Activated naive CD8-positive, alpha-beta T cell treated with anti-CD3 and anti-CD28 coated beads, Interleukin-2, amount 50 U/mL, for 24 hours (primary cell): Measurements from ENCODE around the gene DUSP16.
"Not testable (repeated sequence)": the region's sequence is repeated elsewhere in the genome, so short reads cannot be mapped to it uniquely, and the experiment has no call there.

Experiments used
- ATAC-seq: fragments of 150-1000 bp; cut with Tn5 transposase; one replicate; pipeline ENCODE4 v1.10.0; 2021
- DNase-seq: peaks from one replicate; pipeline ENCODE4 v3.0.0; 2021
- H3K27ac Mint-ChIP-seq: one replicate; pipeline ENCODE4 v1.8.0; 2021; ENCODE audit warnings: mild to moderate bottlenecking, mixed read lengths
- H3K27me3 Mint-ChIP-seq: one replicate; pipeline ENCODE4 v1.8.0; 2021; ENCODE audit warnings: mixed read lengths
- H3K36me3 Mint-ChIP-seq: one replicate; pipeline ENCODE4 v1.8.0; 2021; ENCODE audit warnings: low read depth, mixed read lengths
- H3K4me1 Mint-ChIP-seq: one replicate; pipeline ENCODE4 v1.8.0; 2021; ENCODE audit warnings: mixed read lengths
- H3K4me3 Mint-ChIP-seq: one replicate; pipeline ENCODE4 v1.8.0; 2021; ENCODE audit warnings: mild to moderate bottlenecking, moderate library complexity, mixed read lengths
- H3K9me3 Mint-ChIP-seq: one replicate; pipeline ENCODE4 v1.8.0; 2021; ENCODE audit warnings: mixed read lengths

DUSP16 gene

DNA sequence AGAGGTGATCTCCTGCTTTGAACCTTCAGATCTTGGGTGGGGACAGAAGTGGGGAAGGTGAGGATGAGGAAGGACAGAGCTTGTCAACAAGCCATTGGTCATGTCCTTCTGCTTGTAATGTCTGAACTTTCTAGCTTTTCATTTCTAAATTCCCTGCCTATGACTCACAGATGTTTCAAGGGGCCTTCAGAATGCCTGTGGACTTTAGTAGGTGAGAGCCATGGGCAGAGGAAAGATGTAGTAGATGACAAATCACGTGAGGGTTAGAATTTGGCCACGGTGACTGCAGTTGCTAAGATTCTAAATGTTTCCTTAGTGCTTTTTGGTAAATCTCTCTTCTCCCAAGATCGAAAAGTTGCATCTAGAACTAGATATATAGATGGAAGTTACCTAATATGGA is 30.3 kb upstream of the DUSP16 start:
- ATAC-seq, result no peak
- Mint-ChIP-seq H3K27me3 (peaks cover 6% of the 10 kb centered on the region), H3K36me3 (no peaks in the 10 kb centered on the region), H3K27ac (no peak overlapping the region), H3K9me3 (no peaks in the 10 kb centered on the region), H3K4me1 (peaks cover 6% of the 10 kb centered on the region), H3K4me3 (no peak overlapping the region)
- DNase-seq, result no peak

DNA sequence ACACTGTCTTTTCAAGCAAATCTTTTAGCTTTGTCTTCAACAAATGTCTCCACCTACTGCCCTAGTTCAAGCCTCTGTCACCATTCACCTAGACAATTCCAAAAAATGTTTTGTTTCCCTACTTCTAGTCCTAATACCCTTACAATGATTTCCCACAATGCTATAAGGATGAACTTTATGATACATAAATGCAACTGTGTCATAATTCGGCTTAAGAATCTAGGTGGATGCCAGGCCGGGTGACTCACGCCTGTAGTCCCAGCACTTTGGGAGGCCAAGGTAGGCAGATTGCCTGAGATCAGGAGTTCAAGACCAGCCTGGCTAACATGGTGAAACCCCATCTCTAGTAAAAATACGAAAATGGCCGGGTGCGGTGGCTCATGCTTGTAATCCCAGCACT is 28.3 kb upstream of the DUSP16 start:
- DNase-seq, result no peak
- no peak overlapping the region for H3K4me3 Mint-ChIP-seq
- peaks cover 8% of the 10 kb centered on the region for H3K4me1 Mint-ChIP-seq
- ATAC-seq, result no peak
- H3K27ac Mint-ChIP-seq, result no peak overlapping the region
- H3K36me3 Mint-ChIP-seq, result no peaks in the 10 kb centered on the region
- H3K27me3 Mint-ChIP-seq, result peaks cover 6% of the 10 kb centered on the region
- no peaks in the 10 kb centered on the region for H3K9me3 Mint-ChIP-seq

DNA sequence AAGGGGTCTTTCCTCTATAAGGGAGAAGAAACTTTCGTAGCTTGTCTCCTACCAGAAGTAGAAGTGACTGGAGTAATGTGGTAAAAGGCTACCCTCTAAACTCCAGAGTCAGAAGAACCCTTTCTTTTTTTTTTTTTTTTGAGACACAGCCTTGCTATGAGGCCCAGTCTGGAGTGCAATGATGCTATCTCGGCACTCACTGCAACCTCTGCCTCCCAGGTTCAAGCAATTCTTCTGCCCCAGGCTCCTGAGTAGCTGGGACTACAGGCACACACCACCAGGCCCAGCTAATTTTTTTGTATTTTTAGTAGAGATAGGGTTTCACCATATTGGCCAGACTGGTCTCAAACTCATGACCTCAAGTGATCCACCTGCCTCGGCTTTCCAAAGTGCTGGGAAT is 25.8 kb upstream of the DUSP16 start:
- H3K27ac Mint-ChIP-seq, H3K4me3 Mint-ChIP-seq, ATAC-seq, H3K36me3 Mint-ChIP-seq, H3K9me3 Mint-ChIP-seq, H3K27me3 Mint-ChIP-seq, DNase-seq: not testable (repeated sequence)
- H3K4me1 Mint-ChIP-seq, result peaks cover 28% of the 10 kb centered on the region

DNA sequence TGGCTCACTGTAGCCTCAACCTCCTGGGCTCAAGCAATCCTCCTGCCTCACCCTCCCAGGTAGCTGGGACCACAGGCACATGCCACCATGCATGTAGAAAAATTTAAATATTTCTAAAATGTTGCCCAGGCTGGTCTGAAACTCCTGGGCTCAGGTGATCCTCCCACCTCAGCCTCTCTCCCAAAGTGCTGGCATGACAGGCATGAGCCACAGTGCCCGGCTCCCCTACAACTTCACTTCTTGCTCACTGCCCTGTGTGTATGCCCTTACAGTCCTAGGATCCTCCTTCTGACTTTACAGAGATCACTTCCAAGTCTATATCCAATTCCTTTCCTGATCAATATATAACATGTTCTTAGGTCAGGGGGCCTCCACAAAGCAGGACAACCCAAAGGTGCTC is 25.2 kb upstream of the DUSP16 start:
- Mint-ChIP-seq H3K4me1 (peaks cover 32% of the 10 kb centered on the region), H3K4me3 (no peak overlapping the region), H3K36me3 (no peaks in the 10 kb centered on the region), H3K27me3 (peaks cover 6% of the 10 kb centered on the region), H3K9me3 (no peaks in the 10 kb centered on the region), H3K27ac (no peak overlapping the region)
- no peak for DNase-seq
- ATAC-seq, result no peak

DNA sequence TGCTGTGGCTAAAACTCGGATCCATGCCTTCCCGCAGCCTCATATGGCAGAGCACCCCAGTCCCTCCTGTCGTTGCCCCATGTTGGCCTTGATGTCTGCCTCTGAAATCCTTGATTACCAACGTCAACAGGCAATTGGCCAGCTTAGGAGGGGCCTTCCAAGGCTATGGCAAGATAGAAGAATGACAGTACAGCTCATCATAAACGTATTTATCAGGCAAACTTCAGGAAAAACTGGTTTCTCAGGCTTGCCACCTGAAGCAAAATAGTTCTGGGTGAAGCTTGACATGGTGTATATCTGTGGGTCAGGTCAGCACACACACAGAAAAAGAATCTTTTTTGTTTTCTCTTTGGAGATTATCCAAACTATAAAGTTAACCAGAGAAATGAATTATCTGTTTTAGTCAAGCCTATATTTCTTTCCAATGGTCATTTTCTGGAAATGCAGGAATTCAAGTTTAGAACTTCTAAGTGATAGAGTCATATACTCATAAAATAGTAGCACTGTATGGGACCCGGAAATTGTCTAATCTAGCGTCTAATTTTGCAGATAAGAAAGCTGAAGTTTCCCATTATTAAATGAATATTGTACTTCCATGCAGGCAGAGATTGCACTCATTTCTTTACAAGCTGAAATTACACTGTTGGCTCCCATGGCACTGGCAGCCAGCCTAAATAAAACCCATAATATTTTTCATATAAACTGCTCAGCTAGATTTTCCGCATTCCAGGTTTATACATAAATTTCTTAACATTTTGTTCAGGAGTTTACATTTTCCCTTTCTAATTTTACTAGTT is 24.4 kb upstream of the DUSP16 start:
- Mint-ChIP-seq H3K27me3 (peaks cover 5% of the 10 kb centered on the region), H3K36me3 (no peaks in the 10 kb centered on the region), H3K9me3 (no peaks in the 10 kb centered on the region), H3K27ac (no peak overlapping the region), H3K4me1 (peaks cover 37% of the 10 kb centered on the region), H3K4me3 (no peak overlapping the region)
- no peak for ATAC-seq
- no peak for DNase-seq

DNA sequence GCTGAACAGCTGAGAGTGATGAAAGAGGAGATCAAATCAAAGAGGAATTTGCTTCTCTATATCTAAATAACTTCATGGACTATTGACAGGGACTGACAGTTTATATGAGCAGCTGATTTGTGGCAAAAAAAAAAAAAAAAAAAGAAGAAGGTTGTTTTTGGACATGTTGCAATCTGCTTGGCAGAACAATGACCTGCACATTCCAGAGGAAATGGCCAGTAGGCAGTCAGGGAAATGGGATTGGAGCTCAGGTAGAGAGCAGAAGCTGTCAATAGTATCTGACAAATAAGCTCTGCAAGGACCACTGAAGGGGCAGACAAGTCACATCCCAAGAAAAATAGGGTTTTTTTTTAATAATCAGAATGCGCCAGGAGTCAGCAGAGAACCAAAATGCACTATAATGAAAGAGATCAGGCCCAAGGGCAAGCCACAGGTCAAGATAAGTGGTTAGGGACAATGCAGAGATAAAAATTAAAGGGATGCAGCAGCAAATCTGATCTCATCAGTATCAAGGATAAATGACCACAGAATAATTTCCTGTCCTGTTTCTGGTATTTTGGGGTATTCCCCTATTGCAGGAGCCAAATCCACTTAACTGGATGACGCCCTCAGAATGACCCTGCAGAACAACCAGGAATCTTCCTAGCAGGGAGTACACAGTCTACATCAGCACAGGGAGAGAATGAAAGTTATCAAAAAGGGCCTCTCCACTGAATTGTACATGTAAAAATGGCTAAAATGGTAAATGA is 22.6 kb upstream of the DUSP16 start:
- ATAC-seq, result no peak
- no peak for DNase-seq
- no peak overlapping the region for H3K27ac Mint-ChIP-seq

DNA sequence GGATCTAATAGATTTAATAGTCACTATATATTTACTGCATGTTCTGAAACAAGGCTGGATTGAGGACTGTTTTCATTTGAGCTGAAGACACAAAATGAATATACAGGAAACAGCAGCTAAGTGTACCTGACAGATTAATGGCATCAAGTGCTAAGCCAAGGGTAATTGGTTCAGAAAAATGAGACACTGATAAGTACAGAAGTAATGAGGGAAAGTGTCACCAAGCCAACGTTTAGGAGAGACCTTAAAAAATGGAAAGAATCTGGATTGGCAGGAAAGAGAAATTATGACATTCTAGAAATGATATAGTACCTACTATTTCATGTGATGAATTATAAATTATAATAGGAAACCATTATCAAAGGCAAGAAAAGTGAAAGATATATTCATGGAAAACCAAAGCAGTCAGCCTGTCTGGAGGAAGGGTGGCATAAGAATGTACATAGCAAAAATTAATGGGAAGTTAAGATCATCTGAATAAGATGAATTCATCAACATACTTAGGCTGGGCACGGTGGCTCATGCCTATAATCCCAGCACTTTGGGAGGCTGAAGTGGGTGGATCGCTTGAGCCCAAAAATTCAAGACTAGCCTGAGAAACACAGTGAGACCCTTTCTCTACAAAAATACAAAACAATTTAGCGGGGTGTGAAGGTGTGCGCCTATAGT is 21.0 kb upstream of the DUSP16 start:
- DNase-seq, result no peak
- Mint-ChIP-seq H3K27ac (peak overlapping the region; percentile 77), H3K4me3 (no peak overlapping the region), H3K9me3 (no peaks in the 10 kb centered on the region), H3K36me3 (no peaks in the 10 kb centered on the region), H3K27me3 (no peaks in the 10 kb centered on the region), H3K4me1 (peaks cover 40% of the 10 kb centered on the region)
- no peak for ATAC-seq

More for the DNA sequence above, 22.6 kb upstream of the DUSP16 start:
- no peaks in the 10 kb centered on the region for H3K9me3 Mint-ChIP-seq
- no peaks in the 10 kb centered on the region for H3K36me3 Mint-ChIP-seq
- peaks cover 41% of the 10 kb centered on the region for H3K4me1 Mint-ChIP-seq
- no peak overlapping the region for H3K4me3 Mint-ChIP-seq
- H3K27me3 Mint-ChIP-seq, result peaks cover 2% of the 10 kb centered on the region

DNA sequence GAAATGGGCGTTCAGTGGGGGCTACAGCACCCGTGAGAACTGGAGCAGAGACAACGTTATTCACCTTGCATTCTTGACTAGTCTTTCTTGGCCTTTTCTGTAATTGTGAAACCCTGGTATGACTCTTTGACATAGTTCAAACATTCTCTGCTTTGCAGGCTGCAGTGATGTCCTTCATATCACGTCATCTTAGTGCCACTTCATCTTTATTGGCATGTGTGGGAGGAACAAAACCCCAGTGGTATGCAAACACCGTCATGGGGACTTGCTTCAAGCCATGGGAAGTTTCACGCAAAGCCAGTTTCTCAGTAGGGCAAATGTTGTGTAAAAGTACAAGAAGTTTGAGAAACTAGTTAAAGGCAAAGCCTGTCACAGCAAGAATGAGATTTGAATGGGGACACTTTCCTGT is 20.2 kb upstream of the DUSP16 start:
- Mint-ChIP-seq H3K4me3 (no peak overlapping the region), H3K4me1 (peaks cover 41% of the 10 kb centered on the region), H3K9me3 (no peaks in the 10 kb centered on the region), H3K27me3 (no peaks in the 10 kb centered on the region), H3K36me3 (no peaks in the 10 kb centered on the region), H3K27ac (peak overlapping the region; percentile 77)
- DNase-seq (peak; percentile 43), ATAC-seq (peak; percentile 92)

DNA sequence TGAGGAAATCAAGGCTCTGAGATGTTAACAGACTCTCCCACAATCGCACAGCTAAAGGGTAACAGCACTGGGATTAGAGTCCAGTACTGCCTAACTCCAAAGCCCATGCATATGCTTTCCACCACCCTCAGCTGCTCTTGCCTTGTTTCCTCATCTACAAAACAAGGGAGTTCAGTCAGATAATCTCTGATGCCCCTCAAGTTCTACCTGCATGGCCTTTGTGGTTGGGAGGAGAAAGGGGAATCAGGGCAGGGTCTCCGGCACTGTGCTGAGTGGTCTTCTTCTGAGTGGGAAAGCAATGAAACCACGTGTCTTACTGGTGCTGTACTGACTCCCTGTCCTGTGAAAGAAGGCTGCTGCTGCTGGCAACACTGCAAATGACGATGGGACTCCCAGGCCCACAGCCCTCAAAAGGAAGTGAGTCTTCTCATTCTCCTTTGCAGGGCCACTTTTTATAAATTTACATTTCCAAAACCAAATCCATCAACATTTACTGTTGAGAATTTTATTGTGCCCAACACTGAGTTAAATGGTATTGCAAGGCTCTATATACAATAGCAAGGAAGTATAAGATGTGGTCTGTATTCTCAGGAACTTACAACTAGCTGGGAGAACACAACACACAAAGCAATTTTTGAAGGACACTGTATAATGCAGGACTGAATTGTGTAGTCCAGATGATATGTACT is 19.7 kb upstream of the DUSP16 start:
- peaks cover 44% of the 10 kb centered on the region for H3K4me1 Mint-ChIP-seq
- peak overlapping the region; percentile 77 for H3K27ac Mint-ChIP-seq
- DNase-seq (no peak), ATAC-seq (no peak)
- no peaks in the 10 kb centered on the region for H3K9me3 Mint-ChIP-seq
- no peaks in the 10 kb centered on the region for H3K27me3 Mint-ChIP-seq
- H3K4me3 Mint-ChIP-seq, result no peak overlapping the region
- no peaks in the 10 kb centered on the region for H3K36me3 Mint-ChIP-seq

DNA sequence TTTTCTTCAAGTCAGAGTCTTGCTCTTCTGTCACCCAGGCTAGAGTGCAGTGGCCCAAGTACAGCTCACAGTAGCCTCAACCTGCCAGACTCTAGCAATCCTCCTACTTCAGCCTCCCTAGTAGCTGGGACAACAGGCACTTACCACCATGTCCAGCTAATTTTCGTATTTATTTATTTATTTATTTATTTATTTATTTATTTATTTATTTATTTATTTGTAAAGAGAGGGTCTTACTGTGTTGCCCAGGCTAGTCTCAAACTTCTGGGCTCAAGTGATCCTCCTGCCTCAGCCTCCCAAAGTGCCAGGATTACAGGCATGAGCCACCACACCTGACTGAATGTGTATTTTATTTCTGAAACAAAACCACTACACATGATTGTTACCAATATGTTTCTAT is 18.1 kb upstream of the DUSP16 start:
- not testable (repeated sequence) for H3K4me3 Mint-ChIP-seq, ATAC-seq, H3K27ac Mint-ChIP-seq, DNase-seq, H3K9me3 Mint-ChIP-seq, H3K27me3 Mint-ChIP-seq, H3K36me3 Mint-ChIP-seq
- peaks cover 40% of the 10 kb centered on the region for H3K4me1 Mint-ChIP-seq

DNA sequence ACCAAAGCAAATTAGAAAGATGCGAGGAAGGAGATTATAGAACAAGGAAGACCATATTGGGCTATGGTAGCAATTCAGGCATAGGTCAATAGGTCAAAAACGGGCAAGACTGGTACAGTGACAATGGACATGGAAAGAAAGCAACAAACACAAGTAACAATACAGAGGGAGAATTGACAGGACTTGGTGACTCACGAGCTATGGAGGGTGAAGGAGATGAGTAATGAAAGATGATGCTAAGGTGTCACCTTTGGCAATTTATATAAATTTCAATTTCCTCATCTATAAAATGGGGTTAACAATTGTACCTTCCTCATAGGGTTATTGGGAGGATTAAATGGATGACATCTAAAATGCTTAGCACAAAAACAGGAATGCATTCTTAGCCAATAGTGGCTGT is 15.1 kb upstream of the DUSP16 start:
- DNase-seq (no peak), ATAC-seq (no peak)
- H3K27ac Mint-ChIP-seq, result no peak overlapping the region
- no peaks in the 10 kb centered on the region for H3K36me3 Mint-ChIP-seq
- H3K4me3 Mint-ChIP-seq, result no peak overlapping the region
- H3K27me3 Mint-ChIP-seq, result no peaks in the 10 kb centered on the region
- H3K9me3 Mint-ChIP-seq, result no peaks in the 10 kb centered on the region
- peaks cover 16% of the 10 kb centered on the region for H3K4me1 Mint-ChIP-seq

DNA sequence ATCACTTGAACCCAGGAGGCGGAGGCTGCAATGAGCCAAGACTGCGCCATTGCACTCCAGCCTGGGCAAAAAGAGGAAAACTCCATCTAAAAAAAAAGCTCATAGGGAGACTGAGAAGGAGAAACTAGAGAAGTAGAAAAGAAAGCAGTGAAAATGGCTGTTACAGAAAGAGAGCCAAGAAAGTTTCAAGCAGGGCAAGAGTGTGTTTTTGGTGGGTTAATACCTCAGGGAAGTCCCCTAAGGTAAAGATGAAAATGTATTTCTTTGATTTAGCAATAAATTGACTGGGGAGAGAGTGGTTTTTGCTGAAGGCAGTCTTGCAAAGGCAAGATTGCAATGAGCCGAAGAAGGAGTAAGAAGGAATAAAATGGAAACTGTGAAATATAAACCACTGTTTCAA is 10.0 kb upstream of the DUSP16 start:
- Mint-ChIP-seq H3K27me3 (no peaks in the 10 kb centered on the region), H3K9me3 (no peaks in the 10 kb centered on the region), H3K36me3 (no peaks in the 10 kb centered on the region), H3K4me3 (no peak overlapping the region), H3K4me1 (peaks cover under 1% of the 10 kb centered on the region), H3K27ac (no peak overlapping the region)
- DNase-seq, result no peak
- no peak for ATAC-seq

DNA sequence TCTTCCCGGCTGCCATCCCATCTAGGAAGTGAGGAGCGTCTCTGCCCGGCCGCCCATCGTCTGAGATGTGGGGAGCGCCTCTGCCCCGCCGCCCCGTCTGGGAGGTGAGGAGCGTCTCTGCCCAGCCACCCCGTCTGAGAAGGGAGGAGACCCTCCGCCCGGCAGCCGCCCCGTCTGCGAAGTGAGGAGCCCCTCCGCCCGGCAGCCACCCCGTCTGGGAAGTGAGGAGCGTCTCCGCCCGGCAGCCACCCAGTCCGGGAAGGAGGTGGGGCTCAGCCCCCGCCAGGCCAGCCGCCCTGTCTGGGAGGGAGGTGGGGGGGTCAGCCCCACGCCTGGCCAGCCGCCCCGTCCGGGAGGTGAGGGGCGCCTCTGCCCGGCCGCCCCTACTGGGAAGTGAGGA is 3.3 kb upstream of the DUSP16 start:
- H3K27ac Mint-ChIP-seq, H3K4me3 Mint-ChIP-seq, H3K36me3 Mint-ChIP-seq: not testable (repeated sequence)

DNA sequence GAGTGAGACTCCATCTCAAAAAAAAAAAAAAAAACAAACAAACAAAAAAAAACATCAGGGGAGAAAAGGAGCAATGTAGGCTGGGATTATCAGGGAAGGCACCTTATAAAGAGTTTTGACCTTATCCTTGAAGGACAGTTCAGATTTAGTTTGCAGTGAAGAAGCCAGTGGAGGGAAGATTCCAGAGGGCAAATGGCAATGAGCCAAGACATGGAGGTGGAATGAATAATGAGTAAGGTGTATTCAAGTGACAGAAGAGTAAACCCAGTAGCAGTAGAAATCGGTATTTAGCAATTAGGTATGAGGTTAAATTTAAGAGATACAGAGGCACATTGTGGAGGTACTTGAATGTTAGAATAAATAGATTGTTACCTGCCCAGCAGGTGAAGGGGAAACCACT is 2.2 kb upstream of the DUSP16 start:
- DNase-seq, result no peak
- Mint-ChIP-seq H3K27me3 (no peaks in the 10 kb centered on the region), H3K36me3 (peaks cover 6% of the 10 kb centered on the region), H3K4me3 (no peak overlapping the region), H3K9me3 (peaks cover 4% of the 10 kb centered on the region), H3K27ac (no peak overlapping the region), H3K4me1 (peaks cover 22% of the 10 kb centered on the region)
- no peak for ATAC-seq

More for the DNA sequence above, 3.3 kb upstream of the DUSP16 start:
- H3K9me3 Mint-ChIP-seq, H3K27me3 Mint-ChIP-seq, ATAC-seq, DNase-seq: not testable (repeated sequence)
- H3K4me1 Mint-ChIP-seq, result peaks cover 15% of the 10 kb centered on the region
